Measurements from ENCODE around the gene TFDP1. TPM values are rescaled to one million over a fixed set of nuclear protein-coding genes. Genes with fewer than 3 reads are reported as not detected.

TFDP1 gene
- total RNA-seq, 6 experiments from 2014 or later: 121 to 155 (median 150) TPM

- Mint-ChIP-seq H3K4me3 (no peak overlapping the region), H3K27ac (no peak overlapping the region), H3K4me1 (ENCODE audit: low read depth) (no peaks in the 10 kb centered on the region), H3K36me3 (ENCODE audit: low read depth) (peaks cover 10% of the 10 kb centered on the region), H3K9me3 (peaks cover 15% of the 10 kb centered on the region), H3K27me3 (ENCODE audit: insufficient read depth) (no peaks in the 10 kb centered on the region; the same call in 1 of the 2 replicates)
- DNase-seq: no peak
- TF ChIP-seq CTCF (IDR thresholded peaks at IDR 0.05): no peak
Observed at GRCh38 chr13:113656831-113657671, 72.5 kb downstream of the TFDP1 start.

- Mint-ChIP-seq H3K4me1 (ENCODE audit: low read depth) (no peaks in the 10 kb centered on the region), H3K4me3 (no peak within 1 kb of the TSS), H3K36me3 (ENCODE audit: low read depth) (peaks cover 10% of the 10 kb centered on the region), H3K27ac (no peak within 1 kb of the TSS), H3K9me3 (peaks cover 19% of the 10 kb centered on the region), H3K27me3 (ENCODE audit: insufficient read depth) (no peaks in the 10 kb centered on the region; the same call in 1 of the 2 replicates)
- TF ChIP-seq CTCF (IDR thresholded peaks at IDR 0.05): no peak
- no peak for DNase-seq
Observed at GRCh38 chr13:113657851-113658741, 73.5 kb downstream of the TFDP1 start, which contains the start of gene ATP4B. TSS of gene ATP4B (minus strand) at chr13:113658198. CDS start at chr13:113658144, 54 bp downstream.

- no peak overlapping the region for H3K4me3 Mint-ChIP-seq
- H3K36me3 Mint-ChIP-seq (ENCODE audit: low read depth): peaks cover 10% of the 10 kb centered on the region
- H3K9me3 Mint-ChIP-seq: peaks cover 19% of the 10 kb centered on the region
- no peaks in the 10 kb centered on the region for H3K4me1 Mint-ChIP-seq (ENCODE audit: low read depth)
- TF ChIP-seq CTCF (IDR thresholded peaks at IDR 0.05): no peak
- H3K27me3 Mint-ChIP-seq (ENCODE audit: insufficient read depth): no peaks in the 10 kb centered on the region; the same call in 1 of the 2 replicates
- DNase-seq: no peak
- no peak overlapping the region for H3K27ac Mint-ChIP-seq
Observed at GRCh38 chr13:113658836-113659235, 74.3 kb downstream of the TFDP1 start.

GRCh38 chr13:113659337-113659736, 74.8 kb downstream of the TFDP1 start:
- Mint-ChIP-seq H3K27ac (no peak overlapping the region), H3K36me3 (ENCODE audit: low read depth) (peaks cover 10% of the 10 kb centered on the region), H3K4me1 (ENCODE audit: low read depth) (no peaks in the 10 kb centered on the region), H3K9me3 (peaks cover 19% of the 10 kb centered on the region), H3K4me3 (no peak overlapping the region), H3K27me3 (ENCODE audit: insufficient read depth) (peaks cover 3% of the 10 kb centered on the region)
- DNase-seq: no peak
- no peak for TF ChIP-seq CTCF (IDR thresholded peaks at IDR 0.05)

- no peak for DNase-seq
- no peak for TF ChIP-seq CTCF (IDR thresholded peaks at IDR 0.05)
- H3K27me3 Mint-ChIP-seq (ENCODE audit: insufficient read depth): peaks cover 7% of the 10 kb centered on the region
- no peak overlapping the region for H3K4me3 Mint-ChIP-seq
- H3K4me1 Mint-ChIP-seq (ENCODE audit: low read depth): no peaks in the 10 kb centered on the region
- peaks cover 19% of the 10 kb centered on the region for H3K9me3 Mint-ChIP-seq
- no peak overlapping the region for H3K27ac Mint-ChIP-seq
- H3K36me3 Mint-ChIP-seq (ENCODE audit: low read depth): peaks cover 10% of the 10 kb centered on the region
Observed at GRCh38 chr13:113660066-113660465, 75.5 kb downstream of the TFDP1 start.
